CD4-positive, alpha-beta T cell treated with Interleukin-6 at 100 ng/mL for 8 hours (primary cell): ENCODE measurements around the gene MOGAT1.
A peak's percentile ranks its signal among the peaks of the same experiment; 100 is the strongest.

Experiments used
- DNase-seq: peaks from one replicate; pipeline ENCODE4 v3.0.0-alpha.2; 2020; ENCODE audit warnings: mixed read lengths, low spot score

Gene MOGAT1

GRCh38 chr2:222671259-222672067 lies at the start of gene MOGAT1:
Gene MOGAT1, plus strand, starts transcription at chr2:222671658. Its CDS starts 128 bp downstream, at chr2:222671786.
- no peak for DNase-seq

GRCh38 chr2:222621893-222622292 lies 49.6 kb upstream of the MOGAT1 start:
- no peak for DNase-seq

- DNase-seq: no peak
Observed at GRCh38 chr2:222622910-222623309, 48.5 kb upstream of the MOGAT1 start.

- DNase-seq: no peak
Observed at GRCh38 chr2:222623756-222624309, 47.6 kb upstream of the MOGAT1 start.

- no peak for DNase-seq
Observed at GRCh38 chr2:222627764-222628163, 43.7 kb upstream of the MOGAT1 start.

GRCh38 chr2:222635295-222635694 lies 36.2 kb upstream of the MOGAT1 start:
- no peak for DNase-seq

- DNase-seq: no peak
Observed at GRCh38 chr2:222637067-222637466, 34.4 kb upstream of the MOGAT1 start.

GRCh38 chr2:222641336-222641735 lies 30.1 kb upstream of the MOGAT1 start:
- no peak for DNase-seq

GRCh38 chr2:222643134-222643533 lies 28.3 kb upstream of the MOGAT1 start:
- DNase-seq: no peak

GRCh38 chr2:222646008-222646407 lies 25.4 kb upstream of the MOGAT1 start:
- DNase-seq: no peak

GRCh38 chr2:222649801-222650200 lies 21.7 kb upstream of the MOGAT1 start:
- no peak for DNase-seq

GRCh38 chr2:222651718-222652418 lies 19.6 kb upstream of the MOGAT1 start:
- DNase-seq: no peak

- no peak for DNase-seq
Observed at GRCh38 chr2:222652491-222653255, 18.8 kb upstream of the MOGAT1 start.

GRCh38 chr2:222653280-222653679 lies 18.2 kb upstream of the MOGAT1 start:
- DNase-seq: no peak

GRCh38 chr2:222655787-222656525 lies 15.5 kb upstream of the MOGAT1 start, which contains the start of gene FARSB:
Gene FARSB, minus strand, starts transcription at chr2:222656092. Its CDS starts 19 bp downstream, at chr2:222656073.
- peak; percentile 95 for DNase-seq

GRCh38 chr2:222656526-222657446 lies 14.7 kb upstream of the MOGAT1 start:
- no peak for DNase-seq

GRCh38 chr2:222663479-222663878 lies 8.0 kb upstream of the MOGAT1 start:
- no peak for DNase-seq

- no peak for DNase-seq
Observed at GRCh38 chr2:222668494-222669154, 2.8 kb upstream of the MOGAT1 start.

GRCh38 chr2:222669353-222669752 lies 2.1 kb upstream of the MOGAT1 start:
- no peak for DNase-seq
